Right ventricle myocardium superior (tissue), 1 donor: Measurements from ENCODE around the gene CCDC30. TPM values are rescaled to one million over a fixed set of nuclear protein-coding genes. Genes with fewer than 3 reads are reported as not detected.
"Not testable (repeated sequence)": the region's sequence is repeated elsewhere in the genome, so short reads cannot be mapped to it uniquely, and the experiment has no call there.

Experiments used
- ATAC-seq: fragments of 200-7000 bp; cut with Tn5 transposase; one replicate; pipeline ENCODE4 v1.9.1; 2020; ENCODE audit warnings: mild to moderate bottlenecking; ENCODE audit not compliant: poor library complexity
- DNase-seq: peaks from one replicate; pipeline ENCODE4 v3.0.0-alpha.2; 2020
- intact Hi-C: fragments of 100-400 bp; cut with DNase I; formaldehyde crosslinking; loops from one replicate; pipeline ENCODE4 v1.11.2; 2022
- total RNA-seq: library from RNA; stranded (reverse); fragmentation: NEBNext Ultra II Directional; extraction: Animal tissue kit (Norgen Biotek cat#: 25700); gene quantifications from one replicate; pipeline ENCODE4 v1.2.1, GENCODE V29; 2021
- donor health status: DM: no; HTN: yes; CAD: no; lungs with severe emphysema.

Gene CCDC30
- total RNA-seq, 1 donor from 2014 or later: 1.5 TPM

DNA sequence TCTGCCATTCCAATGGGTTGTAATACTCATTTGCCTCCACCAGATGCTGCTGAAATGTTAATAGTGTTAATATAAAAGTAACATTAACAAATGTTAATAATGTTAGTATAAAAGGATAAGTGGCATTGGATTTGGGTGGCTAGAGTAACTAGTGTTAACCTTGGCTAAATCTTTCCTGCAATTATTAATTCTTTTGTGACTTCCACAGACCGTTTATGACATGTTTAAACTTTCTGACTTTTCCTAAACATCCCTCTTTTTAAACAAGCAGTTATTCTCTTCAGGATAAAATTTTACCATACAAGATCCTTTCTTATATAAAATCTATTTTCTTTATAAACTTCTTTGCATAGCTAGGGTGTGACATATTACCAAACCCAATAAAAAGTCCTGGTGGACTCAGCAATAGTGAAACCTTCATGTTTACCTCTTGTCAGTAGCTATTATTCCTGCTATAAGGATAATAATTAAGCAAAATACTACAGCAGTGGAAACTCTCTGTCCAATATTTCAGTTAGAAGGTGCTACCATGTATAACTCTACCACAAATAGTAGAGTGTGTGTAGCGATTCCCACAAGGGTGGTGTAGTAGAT lies 41.5 kb downstream of the CCDC30 start:
- DNase-seq (no peak), ATAC-seq (no peak)
- intact Hi-C loops: no loop called here

DNA sequence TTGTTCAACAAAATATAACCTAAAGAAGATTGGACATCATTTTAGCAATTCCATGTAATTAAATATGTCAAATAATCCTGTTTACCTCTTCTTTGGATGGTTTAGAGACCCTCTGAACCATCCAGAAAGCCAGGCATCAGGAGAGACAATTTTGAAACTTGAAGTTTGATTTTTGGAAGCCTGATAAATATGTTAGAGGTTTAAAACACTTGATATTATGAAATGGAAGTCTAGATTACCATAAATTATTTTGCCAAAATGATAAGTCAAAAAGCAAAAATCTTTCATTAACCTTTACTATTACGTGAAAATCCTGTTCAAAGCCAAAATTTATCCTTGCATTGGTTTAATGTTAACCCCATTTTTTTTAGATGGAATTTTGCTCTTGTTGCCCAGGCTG lies 43.5 kb downstream of the CCDC30 start:
- DNase-seq (no peak), ATAC-seq (no peak)
- intact Hi-C loops: no loop called here

GRCh38 chr1:42511581-42512155 lies 48.6 kb downstream of the CCDC30 start:
- DNase-seq, ATAC-seq, intact Hi-C loops: not testable (repeated sequence)

- intact Hi-C loops: no loop called here
- DNase-seq (no peak), ATAC-seq (no peak)
These were observed 55.8 kb downstream of the CCDC30 start for GRCh38 chr1:42518908-42519307.

DNA sequence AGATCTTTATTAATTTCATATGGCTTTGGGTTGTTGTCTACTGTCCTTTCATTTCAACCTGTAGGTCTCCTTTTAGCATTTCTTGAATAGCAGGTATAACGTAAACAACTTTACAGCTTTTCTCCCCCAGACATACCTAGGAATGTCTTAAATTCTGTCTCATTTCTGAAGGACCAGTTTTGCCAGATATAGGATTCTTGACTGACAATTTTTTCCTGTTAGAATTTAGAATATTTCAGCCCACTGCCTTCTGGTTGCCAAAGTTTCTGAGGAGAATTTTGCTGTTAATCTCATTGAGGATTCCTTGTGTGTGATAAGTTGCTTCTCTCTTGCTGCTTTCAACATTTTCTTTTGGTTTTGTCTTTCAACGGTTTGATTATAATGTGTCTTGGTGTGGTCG lies 60.1 kb downstream of the CCDC30 start:
- intact Hi-C loops: no loop called here
- DNase-seq: no peak
- ATAC-seq: no peak

DNA sequence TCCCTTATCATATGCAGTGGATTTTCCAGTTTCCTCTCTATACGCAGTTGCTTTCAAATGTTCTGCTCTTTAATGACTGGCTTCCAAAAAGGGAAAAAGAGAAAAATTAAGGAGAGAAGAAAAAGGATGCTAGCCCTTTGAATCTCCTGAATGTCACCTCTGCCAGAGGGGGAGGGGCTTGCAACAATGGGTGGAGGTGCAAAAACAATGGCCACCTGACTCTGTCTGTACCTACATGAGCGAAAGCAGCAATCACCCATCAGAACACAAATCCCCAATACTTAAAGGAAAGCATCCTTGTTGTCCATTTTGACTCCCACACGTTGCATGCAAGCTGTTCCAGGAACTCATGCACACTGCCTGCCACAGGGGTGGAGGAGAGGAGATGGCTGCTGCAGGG lies 61.2 kb downstream of the CCDC30 start:
- DNase-seq (no peak), ATAC-seq (no peak)
- intact Hi-C loops: no loop called here

GRCh38 chr1:42529724-42530181 lies 66.7 kb downstream of the CCDC30 start:
- ATAC-seq (no peak), DNase-seq (no peak)
- intact Hi-C loops: no loop called here

- DNase-seq (no peak), ATAC-seq (no peak)
- intact Hi-C loops: no loop called here
These were observed 68.0 kb downstream of the CCDC30 start for GRCh38 chr1:42531043-42531442.

- DNase-seq: no peak
- intact Hi-C loops: no loop called here
- no peak for ATAC-seq
These were observed 70.2 kb downstream of the CCDC30 start for GRCh38 chr1:42533101-42533863.

DNA sequence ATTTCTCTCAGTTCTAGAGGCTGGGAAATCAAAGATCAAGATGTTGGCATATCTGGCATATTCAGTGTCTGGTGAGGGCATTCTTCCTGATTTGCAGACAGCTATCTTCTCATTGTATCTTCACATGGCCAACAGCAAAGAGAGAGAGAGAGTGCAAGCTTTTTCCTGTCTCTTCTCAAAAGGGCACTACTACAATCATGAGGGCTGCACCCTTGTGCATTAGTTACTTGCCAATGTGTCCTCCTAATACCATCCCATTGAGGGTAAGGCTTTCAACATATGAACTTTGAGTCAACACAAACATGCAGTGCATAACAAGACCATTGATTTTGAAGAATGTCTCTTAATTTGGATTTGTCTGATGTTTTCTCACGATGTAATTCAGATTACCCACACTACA lies 78.0 kb downstream of the CCDC30 start:
- DNase-seq (no peak), ATAC-seq (no peak)
- intact Hi-C loops: no loop called here

DNA sequence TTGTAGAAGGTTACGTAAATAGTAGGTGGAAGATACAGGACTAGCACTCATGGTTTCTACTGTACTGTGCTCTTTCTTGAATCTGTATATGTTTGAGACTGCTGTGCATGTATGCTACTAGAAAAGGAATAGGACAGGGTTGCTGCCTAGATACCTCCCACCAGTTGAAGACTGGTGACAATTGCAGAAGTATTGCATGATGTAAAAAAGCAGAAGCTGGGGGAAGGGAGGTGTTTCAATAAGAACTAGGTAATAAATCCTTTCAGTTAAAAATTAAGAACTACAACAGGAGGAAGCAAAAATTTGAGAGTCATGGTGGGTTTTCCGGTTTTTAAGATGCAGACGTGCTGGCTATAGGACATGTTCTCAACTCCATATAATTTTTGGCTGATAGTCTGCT lies 88.1 kb downstream of the CCDC30 start:
- DNase-seq (no peak), ATAC-seq (no peak)
- intact Hi-C loops: no loop called here

DNA sequence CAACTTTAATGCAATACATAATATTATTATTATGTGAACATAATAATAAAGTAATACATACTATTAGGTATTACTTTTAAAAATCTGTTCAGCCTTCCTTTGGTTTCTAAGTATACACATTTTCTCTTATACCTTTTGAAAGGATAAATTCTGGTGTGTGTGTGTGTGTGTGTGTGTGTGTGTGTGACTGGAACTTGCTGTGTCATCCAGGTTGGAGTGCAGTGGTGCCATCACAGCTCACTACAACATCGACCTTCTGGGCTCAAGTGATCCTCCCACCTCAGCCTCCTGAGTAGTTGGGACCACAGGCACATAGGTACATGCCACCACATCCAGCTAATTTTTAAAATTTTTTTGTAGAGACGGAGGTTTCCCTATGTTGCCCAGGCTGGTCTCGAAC lies 88.5 kb downstream of the CCDC30 start:
- intact Hi-C loops: no loop called here
- DNase-seq (no peak), ATAC-seq (no peak)

GRCh38 chr1:42552636-42553035 lies 89.5 kb downstream of the CCDC30 start:
- ATAC-seq: no peak
- intact Hi-C loops: no loop called here
- DNase-seq: no peak

DNA sequence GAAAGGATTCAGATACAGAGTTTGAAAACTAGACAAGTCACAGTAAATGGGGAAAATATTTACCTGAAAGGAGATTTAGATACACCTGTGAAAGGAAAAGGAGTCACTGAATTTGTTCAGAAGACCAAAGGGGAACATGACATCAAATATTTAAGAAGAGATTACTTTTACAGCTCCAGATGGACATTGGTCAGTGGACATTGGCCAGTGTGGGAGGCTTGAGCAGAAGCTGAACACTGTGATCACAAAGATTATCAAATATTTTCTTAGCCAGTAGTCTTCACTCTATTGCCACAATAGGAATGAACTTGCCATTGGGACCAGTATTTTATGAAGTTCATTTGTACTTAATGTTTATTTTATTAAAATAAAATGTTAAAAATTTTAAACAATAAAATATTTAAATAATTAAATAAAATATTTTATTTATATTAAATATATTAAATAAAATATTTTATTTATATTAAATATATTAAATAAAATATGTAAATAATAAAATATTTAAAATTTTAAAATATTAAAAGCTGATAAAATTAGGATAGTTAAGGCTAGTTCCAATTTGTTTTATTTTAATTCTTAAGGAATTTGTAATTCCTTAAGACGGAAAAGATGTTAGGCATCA lies 94.3 kb downstream of the CCDC30 start:
- DNase-seq (no peak), ATAC-seq (no peak)
- intact Hi-C loops: no loop called here

DNA sequence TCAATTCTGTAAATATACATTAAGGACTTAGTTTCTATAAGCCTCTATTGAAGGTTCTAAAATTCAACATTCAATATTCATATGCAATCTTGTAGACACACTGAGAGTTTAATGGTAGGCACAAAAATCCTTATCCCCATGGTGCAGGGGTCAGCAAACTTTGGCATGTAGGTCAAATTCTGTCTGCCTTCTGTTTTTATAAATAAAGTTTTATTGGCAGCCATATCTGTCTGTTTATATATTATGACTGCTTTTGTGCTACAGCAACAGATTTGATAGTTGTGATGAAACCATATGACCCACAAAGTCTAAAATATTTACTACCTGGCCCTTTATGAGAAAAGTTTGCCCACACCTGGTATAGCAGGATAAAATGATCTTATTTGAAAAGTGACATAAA lies 104.0 kb downstream of the CCDC30 start:
- intact Hi-C loops: no loop called here
- no peak for ATAC-seq
- DNase-seq: no peak

DNA sequence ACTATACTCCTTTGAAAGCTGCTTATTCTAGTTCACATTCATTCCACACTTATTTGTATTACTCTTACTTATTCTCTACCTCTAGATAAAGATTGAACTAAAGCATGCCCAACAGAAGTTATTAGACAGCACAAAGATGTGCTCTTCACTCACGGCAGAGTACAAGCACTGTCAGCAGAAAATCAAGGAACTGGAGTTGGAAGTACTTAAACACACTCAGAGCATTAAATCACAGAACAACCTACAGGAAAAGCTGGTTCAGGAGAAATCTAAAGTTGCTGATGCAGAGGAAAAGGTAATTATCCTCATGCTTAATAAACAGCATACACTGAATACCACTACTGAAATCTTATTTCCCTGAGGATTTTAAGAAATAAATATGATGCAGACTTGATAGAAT lies 113.8 kb downstream of the CCDC30 start:
- no peak for DNase-seq
- no peak for ATAC-seq
- intact Hi-C loops: loop anchor here (5.0 kb wide), 1 partner anchor 170 kb away; no protein-coding TSS in a partner anchor

GRCh38 chr1:42586016-42586415 lies 122.9 kb downstream of the CCDC30 start:
- ATAC-seq: no peak
- intact Hi-C loops: no loop called here

DNA sequence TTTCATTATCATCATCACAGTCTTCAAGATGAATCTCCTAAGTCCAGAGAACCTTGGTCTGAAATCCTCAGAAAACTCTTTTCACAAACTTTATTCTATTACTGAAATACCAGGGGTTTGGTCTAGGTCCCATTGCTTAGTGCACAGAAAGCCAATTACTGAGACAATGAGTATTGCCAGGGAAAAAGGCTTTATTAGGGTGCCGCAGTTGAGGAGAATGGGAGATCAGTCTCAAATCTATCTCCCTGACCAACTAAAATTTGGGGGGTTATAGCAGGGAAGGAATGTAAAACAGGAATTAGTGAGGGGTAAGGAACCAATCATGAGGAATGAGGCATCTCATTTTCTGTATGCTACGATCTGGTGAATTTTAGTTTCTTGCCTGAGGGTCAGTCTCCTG lies 124.7 kb downstream of the CCDC30 start:
- no peak for DNase-seq
- intact Hi-C loops: no loop called here
- ATAC-seq: no peak

More at GRCh38 chr1:42586016-42586415, 122.9 kb downstream of the CCDC30 start:
- DNase-seq: no peak

GRCh38 chr1:42592811-42593210 lies 129.7 kb downstream of the CCDC30 start:
- ATAC-seq (no peak), DNase-seq (no peak)
- intact Hi-C loops: no loop called here
